CD4-positive, alpha-beta T cell treated with Interleukin-10 for 1 hour (primary cell): Measurements from ENCODE around the gene PIERCE2.
"Not testable (repeated sequence)": the region's sequence is repeated elsewhere in the genome, so short reads cannot be mapped to it uniquely, and the experiment has no call there.

ENCODE experiments used
- DNase-seq: peaks from one replicate; pipeline ENCODE4 v3.0.0-alpha.2; 2020

PIERCE2 gene

GRCh38 chr15:55434989-55435825 is 26.9 kb downstream of the PIERCE2 start:
- peak; percentile 52 for DNase-seq

- DNase-seq: not testable (repeated sequence)
Measured at GRCh38 chr15:55443141-55443540, 34.8 kb downstream of the PIERCE2 start.

- not testable (repeated sequence) for DNase-seq
Measured at GRCh38 chr15:55445936-55446335, 37.6 kb downstream of the PIERCE2 start.

GRCh38 chr15:55446379-55447029 is 38.2 kb downstream of the PIERCE2 start:
- DNase-seq: not testable (repeated sequence)

GRCh38 chr15:55447030-55447394 is 38.7 kb downstream of the PIERCE2 start:
- not testable (repeated sequence) for DNase-seq

GRCh38 chr15:55457401-55458022 is 49.2 kb downstream of the PIERCE2 start:
- DNase-seq: no peak

GRCh38 chr15:55461447-55461846 is 53.2 kb downstream of the PIERCE2 start:
- no peak for DNase-seq

- no peak for DNase-seq
Measured at GRCh38 chr15:55468321-55468720, 60.0 kb downstream of the PIERCE2 start.
